Glomerular visceral epithelial cell (primary cell): ENCODE data around the gene F12.
"Not testable (repeated sequence)": the region's sequence is repeated elsewhere in the genome, so short reads cannot be mapped to it uniquely, and the experiment has no call there.

Experiments used
- DNase-seq: peaks from one replicate; pipeline ENCODE4 v3.0.0-alpha.2; 2016; ENCODE audit errors: extremely low spot score

F12 gene

DNA sequence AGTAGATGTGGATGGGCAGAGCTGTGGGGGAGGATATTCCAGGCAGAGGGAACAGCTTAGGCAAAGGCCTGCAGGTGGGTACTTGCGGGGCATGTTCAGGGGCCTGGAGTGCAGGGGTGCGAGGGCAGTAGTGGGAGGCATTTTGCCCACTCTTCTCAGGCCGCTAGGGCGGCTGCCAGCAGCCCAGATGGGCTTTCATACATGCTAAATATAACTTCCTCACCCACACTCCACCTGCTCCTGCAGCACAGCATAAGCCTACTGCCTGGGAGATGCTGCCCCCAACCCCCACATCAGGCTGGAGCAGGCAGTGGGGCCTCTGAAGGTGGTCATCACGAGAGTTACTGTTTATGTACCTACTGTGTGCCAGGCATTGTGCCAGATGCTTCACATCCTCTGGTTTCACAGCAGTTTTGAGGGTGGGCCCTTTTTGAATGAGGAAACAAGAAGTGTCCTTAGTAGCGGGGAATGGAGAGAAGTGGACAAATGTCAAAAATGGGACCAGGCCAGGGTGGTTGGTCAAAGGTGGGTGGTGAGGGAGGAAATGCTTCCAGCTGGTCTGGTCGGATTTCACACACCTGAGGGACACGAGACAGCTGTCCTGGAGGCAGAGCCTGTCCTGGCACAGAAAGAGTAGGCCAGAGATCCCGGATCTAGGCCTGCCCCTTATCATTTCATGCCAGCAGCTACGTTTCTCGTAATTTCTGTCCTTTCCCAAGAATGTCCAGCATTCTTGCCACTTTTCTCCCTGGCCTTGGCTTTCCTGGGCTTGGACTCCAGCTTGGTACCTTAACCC is 39.5 kb downstream of the F12 start:
- no peak for DNase-seq

DNA sequence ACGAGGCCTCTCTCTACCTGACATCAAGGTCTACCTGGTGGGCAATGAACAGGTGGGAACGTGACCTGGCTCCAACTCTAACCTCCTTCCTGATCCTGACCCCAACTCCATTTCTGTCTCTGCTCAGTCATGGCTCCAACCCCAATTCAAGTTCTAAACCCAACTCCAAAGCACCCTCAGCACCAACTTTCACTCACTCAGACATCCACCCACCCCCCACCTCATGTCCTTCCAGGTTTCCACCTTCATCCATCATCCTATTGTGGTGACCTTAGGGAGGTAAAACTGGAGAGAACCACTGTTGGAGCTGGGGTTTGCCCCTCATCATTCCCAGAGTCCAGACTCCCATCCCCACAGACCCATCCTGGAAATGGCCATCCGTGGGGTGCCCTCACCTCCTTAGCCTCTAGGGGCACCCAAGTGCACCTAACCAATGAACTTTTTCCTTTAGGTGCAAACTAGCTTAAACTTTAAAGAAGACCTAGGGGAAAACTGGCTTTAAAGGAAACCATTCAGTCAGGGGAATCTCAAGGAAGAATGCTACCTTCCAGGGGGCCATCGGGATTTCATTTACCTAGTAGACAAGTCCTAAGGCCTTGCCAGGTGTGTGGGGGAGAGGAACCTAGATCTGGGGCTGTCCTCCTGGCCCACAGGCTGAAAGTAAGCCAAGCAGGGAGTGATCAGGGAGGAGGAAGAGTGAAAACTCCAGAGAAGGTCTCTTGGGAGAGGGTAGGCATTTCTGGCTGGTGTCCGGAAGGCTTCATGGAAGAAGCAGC is 40.3 kb downstream of the F12 start:
- peak; percentile 42 for DNase-seq

DNA sequence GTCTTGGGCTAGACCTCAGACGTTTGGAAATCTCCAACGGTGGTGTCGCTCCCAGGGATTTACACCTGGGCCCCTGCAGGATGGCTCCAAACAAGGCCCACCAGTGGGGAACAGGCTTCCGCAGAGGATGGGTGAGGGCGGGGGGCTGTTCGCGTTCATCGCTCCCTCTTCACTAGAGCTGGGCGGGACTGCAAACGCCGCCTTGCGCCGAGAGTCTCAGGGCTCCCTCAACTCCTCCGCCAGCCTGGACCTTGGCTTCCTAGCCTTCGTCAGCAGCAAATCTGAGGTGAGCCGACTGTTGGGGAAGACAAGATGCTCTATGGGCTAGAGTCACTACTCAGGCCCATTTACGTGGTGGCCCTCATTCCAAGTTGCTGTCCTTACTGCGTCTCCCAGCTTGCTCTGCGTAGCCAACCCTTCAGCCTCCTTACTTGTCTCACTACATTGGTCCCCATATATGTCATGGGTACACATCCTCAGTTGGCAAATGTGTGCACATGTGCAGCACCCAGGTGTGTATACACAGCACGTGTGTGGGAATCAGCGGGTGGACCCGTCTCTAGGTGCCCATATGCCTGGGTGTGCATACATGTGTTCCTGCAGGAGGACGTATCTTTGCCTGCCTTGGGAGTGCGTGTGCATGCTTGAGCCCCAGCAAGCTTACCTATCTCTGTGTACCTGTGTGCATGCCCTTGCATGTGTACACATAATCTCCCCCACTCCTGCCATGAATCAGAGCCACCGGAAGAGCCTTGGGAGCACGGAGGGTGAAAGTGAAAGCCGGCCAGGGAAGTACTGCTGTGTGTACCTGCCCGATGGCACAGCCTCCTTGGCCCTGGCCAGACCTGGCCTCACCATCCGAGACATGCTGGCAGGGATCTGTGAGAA is 41.1 kb downstream of the F12 start:
- DNase-seq: no peak

DNA sequence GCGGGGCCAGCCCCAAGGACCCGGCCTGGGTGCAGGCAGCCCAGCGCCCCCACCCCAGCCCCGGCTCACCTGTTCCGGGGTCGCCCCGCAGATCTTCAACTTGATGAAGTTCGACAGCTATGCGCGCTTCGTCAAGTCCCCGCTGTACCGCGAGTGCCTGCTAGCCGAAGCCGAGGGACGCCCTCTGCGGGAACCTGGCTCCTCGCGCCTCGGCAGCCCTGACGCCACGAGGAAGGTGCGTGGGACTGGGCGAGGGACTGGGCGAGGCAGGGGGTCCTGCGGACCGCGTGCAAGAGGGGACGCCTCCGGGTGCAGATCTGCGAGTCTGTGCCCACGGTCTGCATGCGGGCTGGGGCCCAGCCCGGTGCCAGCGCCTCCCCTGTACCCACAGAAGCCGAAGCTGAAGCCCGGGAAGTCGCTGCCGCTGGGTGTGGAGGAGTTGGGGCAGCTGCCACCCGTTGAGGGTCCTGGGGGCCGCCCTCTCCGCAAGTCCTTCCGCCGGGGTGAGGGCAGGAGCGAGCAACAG is 42.0 kb downstream of the F12 start:
- no peak for DNase-seq

DNA sequence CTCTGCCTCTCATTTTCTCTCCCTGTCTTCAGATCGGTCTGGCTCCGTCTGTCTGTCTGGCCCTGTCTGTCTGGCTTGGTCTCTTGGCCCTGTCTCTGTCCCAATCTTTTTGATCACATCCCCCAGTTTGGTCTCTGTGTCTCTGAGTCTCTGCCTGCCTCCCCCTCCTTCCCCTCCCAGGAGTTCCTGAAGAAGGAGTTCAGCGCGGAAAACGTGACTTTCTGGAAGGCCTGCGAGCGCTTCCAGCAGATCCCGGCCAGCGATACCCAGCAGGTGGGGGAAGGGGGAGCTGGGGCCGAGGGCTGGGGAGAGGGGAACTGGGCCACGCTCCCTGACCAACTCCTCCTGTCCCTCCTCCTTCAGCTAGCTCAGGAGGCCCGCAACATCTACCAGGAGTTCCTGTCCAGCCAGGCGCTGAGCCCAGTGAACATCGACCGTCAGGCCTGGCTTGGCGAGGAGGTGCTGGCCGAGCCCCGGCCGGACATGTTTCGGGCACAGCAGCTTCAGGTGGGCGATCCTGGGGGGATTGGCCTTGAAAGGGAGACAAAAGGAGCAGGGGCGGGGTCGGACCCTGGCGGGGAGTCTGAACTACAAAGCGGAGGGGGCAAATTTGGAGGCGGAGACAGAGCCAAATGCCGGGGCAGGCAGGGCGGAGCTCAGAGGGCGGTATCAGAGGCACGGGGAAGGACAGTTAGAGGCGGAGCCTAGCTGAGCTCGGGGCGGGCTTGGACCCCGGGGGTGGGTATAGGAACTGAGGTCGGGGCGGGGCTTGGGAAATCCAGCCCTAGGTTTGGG is 42.6 kb downstream of the F12 start:
- no peak for DNase-seq

DNA sequence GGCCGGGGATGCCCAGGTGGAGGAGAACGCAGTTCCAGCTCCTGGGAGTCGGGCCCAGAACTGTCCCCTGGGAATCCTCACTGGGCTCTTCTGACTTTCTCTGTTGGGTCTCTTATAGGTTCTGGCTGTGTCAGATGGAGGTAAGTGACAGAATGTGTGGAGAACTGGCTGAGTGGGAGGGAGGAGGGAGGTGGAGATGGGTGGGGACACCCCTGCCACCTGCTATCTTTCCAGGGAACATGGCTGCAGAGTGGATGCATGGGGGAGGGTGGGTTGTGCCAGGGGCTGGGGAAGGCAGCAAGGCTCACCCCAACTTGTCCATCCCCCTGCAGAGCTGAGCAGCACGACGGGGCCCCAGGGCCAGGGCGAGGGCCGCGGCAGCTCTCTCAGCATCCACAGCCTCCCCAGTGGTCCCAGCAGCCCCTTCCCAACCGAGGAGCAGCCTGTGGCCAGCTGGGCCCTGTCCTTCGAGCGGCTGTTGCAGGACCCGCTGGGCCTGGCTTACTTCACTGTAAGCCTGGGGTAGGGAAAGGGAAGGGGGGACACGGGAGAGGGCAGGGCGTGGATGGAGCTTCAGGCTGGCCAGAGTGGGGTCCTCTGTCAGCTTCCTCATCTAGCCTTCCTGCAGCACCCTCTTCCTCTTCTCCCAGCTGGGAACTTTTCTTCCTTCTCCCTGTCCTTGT is 43.4 kb downstream of the F12 start:
- no peak for DNase-seq

DNA sequence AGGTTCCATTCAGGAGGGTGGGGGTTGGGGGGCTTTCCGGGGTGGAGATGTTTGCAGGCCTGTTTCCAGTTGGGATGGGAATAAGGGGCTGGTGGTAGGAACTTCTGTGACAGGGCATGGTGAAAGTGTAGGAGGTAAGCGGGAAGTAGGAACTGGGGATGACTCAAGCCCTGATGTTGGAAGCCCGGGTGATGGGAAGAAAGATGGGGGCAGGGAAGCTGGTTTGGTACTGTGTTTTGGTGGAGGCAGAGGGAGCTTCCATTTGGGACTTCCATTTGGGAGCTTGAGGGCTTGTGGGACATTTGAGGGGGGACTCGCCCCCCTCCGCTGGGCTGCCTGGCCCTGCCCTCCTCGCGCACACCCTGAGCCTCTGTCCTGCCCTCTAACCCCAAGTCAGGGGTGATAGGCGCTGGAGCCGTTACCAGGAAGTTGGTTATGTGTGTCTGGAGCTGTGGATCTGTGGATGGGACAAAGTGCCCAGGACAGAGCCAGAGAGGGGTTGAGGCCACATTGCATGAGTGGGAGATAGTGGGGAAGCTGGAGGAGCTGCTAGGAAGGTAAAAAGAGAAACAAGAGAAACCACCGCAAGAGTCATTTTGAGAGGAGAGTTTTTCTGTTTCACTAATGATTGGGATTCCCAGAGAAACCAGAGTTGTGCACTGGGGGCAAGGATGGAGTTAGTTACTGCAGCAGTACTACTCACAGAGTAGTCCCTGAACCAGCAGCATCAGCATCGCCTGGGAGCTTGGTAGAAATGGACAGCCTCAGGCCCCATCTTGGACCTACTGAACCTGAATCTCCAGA is 45.0 kb downstream of the F12 start:
- no peak for DNase-seq

DNA sequence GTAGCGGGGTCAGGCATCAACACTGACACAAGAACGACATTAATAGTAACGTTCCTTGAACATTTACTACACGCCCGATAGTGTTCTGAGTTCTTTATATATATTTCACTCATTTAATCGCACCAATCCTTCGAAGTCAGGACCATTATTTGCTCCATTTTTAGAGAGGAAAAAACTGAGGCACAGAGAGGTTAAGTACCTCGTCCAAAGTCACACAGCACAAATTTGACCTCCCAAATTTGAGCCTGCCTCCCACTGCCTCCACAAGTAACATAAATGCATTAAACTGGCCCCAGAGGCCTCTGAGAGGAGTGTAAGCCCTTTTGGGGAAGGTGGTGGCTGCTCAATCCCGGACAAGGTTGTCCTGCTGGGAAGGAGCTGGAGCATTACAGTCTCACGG is 45.8 kb downstream of the F12 start:
- DNase-seq: no peak

DNA sequence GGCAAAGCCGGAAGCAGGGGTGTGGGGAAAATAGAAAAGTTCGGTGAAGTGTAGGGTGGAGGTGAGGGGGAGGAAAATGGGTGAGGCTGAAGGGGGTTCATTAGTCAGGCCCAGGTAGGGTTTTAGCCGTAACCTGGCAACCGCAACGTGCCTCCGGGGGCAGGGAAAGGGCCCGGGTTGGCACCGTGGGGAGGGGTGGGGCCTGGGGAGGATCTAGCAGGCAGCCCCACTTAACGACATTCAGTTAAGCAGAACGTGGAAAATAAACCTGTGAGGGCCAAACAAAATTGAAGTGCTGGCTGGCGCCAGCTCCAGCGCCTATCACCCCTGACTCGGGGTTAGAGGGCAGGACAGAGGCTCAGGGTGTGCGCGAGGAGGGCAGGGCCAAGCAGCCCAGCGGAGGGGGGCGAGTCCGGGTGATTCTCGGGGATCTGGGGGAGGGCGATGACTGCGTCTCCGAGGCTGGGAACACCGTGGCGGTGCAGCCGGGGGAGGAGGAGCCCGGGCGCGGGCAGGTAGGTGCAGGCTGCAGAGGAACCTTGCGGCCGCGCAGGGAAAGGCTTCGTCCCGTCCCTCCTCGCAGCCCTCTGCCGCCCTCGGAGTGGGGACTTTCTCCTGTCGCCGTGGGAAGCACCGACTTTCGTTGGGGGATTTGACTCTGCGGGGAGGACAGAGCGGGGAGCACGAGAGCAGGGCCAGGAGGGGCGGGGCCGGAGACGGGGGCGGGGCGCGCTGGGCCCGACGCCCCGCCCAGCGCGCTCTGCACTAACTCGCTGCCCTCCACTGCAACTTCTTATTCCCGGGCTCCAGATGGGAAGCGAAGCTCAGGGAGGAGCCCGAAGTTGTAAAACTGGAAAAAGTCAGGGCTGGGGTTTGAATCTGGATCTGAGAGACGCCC is 46.5 kb downstream of the F12 start:
- peak; percentile 41 for DNase-seq

DNA sequence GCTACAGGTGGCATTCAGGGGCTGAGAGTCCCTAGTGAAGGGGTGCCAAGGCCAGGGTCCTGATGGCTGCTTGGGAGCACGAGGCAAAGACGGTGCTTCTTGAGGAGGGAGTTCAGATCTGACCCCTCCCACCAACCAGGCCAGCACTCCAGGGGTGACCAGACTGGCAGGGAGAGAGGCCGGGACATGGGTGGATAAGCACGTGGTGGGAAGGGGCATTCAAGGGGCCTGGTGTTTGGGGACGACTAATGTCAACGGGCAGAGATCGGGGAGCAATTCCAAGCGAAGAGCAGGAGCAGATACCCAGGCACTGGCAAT is 47.1 kb downstream of the F12 start:
- no peak for DNase-seq

DNA sequence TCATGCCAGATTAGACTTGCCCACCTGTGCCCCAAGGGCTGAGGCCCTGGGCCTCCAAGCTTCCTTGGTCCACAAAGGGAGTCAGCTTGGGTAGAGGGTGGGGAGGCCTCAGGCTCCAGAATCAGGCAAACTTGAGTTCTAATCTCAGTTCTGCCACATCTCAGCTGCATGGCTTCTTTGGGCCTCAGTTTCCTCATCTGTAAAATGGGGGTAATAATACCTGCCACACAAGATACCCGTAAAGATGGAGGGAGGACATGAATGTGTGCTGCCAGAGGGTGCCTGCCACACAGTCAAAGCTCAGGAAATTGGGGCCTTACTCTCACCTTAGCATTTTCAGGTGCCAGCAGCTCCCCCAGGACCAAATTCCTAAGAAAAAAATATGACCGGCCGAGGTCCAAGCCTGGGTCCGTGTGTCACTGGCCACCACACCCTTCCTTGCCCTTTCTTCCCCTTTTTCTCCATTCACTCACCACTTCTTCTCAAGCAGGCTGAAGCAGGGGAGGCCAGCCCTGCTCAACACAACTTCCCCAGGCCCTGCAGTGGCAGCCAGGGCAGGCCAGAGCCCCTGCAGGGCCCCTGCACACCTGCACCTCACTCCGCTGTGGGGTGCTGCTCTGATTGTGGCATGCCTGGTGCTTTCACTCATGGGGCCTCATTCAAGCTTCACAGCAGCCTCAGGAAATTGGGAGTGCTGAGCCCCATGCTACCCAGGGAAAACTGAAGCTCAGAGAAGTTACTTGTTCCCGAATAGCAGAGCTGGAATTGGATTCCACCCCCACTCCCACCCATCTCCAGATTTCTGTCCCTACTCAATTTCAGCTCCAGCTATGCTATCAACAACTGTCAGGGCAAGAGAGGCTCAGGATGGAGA is 47.7 kb downstream of the F12 start:
- DNase-seq: no peak

DNA sequence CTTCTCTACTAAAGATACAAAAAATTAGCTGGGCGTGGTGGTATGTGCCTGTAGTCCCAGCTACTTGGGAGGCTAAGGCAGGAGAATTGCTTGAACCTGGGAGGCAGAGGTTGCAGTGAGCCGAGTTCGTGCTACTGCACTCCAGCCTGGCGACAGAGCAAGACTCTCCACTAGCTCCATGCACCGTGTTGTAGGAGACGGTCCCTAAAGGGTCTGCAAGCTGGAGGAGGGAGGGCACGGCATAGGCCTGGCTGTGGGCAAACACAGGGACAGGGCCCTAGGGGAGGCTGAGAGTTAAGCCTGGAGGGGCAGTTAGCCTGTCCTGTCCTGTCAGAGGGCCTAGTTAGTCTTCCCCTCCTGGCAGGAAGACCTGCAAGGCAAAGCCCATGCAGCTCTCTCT is 48.6 kb downstream of the F12 start:
- not testable (repeated sequence) for DNase-seq

DNA sequence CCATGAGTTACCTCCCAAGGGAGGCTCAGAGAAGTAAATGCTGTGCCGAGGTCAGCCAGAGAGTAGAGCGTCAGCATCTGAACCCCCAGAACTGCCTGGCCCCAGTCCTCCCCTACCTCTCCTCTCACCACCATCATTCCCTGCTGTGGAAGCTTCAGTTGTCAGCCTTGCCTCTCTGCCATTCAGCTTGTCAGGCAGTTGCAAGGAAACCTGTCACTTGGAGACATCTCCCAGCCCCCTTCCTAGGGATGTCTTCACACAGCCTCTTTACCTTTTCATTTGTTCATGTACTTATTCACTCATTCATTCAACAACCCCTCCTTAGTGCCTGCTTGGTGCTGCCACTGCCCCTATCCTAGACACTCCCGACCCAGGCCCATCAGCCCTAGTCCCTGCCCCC is 49.5 kb downstream of the F12 start:
- no peak for DNase-seq

DNA sequence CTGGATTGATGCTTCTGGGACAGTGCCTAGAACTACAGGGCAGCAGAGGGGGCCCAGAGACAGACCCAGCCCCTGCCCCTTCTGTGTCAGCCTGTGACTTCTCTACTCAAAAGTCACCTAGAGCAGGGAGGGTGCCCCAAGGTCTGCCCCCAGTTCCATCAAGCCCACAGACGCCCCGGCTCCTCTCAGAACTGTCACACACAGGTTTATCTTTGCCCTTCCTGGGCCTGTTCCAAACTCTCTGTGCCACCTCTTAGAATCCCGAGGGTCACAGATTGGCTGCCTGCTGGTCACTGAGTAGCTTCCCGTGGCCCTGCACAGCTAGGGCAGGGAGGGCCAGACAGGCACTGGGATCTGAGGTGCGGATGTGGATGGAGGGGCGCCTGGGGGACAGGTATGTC is 49.9 kb downstream of the F12 start:
- DNase-seq: no peak

DNA sequence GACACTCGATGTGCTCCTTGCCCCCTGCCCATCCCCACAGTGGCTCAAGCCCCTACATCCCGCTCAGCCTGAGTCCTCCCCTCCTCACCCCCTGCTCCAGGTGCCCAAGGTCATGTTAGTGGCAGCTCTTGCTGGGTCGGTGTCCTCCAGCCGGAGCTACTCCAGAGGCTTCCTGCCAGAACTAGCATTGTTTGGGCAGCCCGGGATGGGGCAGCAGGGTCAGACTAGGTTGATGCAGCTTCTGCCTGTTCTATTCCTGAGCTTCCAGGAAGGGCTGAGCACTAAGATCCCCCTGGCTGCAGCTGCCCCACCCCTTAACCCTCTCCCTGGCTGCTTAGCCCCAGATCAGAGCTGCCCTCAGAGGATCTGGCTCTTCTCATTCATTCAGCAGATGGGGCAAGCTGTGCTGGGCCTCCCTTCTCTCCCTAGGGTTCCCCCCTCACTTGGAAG is 51.0 kb downstream of the F12 start:
- DNase-seq: no peak

DNA sequence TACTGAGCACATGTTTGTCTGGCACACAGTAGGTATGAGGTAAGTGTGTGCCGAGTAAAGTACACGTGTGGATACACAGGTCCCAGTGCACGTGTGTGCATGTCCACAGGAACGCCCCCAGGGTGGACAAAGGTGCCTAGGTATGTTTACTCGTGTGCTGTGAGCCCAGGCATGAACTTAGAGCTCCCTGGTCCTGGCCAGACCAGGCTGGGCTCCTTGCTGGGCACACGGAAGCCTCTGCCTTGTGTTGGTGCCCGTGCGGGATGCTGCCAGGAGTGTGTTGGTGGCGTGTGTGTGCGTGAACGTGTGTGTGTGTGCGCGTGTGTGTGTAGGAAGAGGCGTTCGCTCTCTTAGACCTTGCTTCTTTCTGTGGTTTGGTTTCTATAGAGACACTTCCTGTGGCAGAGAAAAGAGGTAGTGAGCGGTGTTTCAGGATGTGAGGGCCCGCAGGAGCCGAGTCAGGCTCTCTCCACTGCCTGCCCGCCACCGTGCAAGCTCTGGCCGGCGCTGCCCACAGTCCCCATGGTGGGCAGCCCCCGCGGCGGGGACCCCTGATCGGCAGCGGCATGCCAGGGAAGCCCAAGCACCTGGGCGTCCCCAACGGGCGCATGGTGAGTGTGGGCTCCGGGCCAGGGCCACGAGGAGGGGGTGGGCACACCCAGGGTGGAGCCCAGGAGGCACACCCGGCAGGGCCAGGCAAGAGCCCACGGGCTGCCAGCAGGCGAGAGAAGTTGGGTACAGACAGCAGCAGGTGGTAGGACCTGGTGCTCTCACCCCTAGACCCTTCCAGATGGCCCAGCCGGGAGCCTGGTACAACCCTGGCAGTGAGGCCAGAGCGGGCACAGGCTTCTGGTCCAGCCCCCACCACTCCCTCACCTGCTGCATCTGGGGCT is 51.7 kb downstream of the F12 start, which contains the start of gene RGS14:
TSS of gene RGS14 (plus strand) at position 466 of the 893 bp plus-strand sequence. CDS start at position 567, 101 bp downstream.
- peak; percentile 28 for DNase-seq

DNA sequence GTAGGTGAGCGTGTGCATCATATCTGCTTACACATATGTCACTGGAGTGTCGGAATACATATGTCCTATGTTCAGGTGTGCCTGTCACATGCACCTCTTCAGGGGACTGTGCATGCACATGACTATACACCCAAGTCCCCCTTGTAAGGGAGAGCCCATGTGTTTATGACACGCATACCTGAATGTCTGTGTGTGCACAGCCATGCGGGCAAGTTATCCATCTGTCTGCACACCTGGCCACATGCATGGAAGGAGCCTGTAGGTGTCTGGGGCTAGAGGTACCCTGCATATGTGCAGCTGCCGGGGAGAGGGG is 52.3 kb downstream of the F12 start:
- DNase-seq: no peak
